ENCODE data around the gene FSTL5. TPM values are rescaled to one million over a fixed set of nuclear protein-coding genes. Genes with fewer than 3 reads are reported as not detected.

FSTL5 gene
- total RNA-seq, 3 donors from 2014 or later (not counting 1 experiment from before 2014, with no cell fraction given) = not detected

DNA sequence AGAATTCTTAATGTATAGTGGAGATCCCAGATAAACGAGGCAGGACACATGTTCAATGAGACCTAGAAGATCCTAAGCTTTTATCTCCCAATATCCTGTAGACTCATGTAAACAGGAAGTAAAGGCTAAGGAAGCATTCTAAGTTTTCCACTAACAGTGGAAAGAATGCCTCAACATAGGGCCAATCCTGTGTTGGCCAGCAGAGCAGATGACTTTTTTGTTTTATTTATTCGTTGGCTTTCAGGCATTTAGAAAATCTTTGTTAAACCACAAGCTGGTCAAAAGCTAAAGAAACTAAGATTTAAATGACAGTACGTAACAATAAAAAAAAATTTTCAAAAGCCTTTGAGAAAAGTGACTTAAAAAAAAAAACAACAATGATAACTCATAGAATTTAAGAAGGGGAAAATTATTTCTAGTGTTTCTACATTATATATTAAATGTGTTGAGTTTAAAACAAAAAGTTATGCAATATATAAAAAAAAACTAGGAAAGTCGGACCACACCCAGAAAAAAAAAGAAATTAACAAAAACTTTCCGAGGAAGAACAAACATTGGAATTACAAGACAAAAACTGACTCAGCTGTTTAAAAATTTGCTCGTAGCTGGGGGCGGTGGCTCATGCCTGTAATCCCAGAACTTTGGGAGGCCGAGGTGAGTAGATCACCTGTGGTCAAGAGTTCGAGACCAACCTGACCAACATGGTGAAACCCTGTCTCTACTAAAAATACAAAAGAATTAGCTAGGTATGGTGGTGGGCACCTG is 759.3 kb downstream of the FSTL5 start:
- H3K36me3 ChIP-seq (ENCODE audit: control insufficient read depth, insufficient read depth, low read length) = no peaks in the 10 kb centered on the region
- H3K4me3 ChIP-seq (ENCODE audit: low read length) = no peak overlapping the region
- H3K27ac Mint-ChIP-seq = no peak overlapping the region
- H3K27me3 ChIP-seq (ENCODE audit: control insufficient read depth, insufficient read depth, low read length) = no peaks in the 10 kb centered on the region
- no peaks in the 10 kb centered on the region for H3K4me1 Mint-ChIP-seq
- H3K36me3 Mint-ChIP-seq = peaks cover 16% of the 10 kb centered on the region
- intact Hi-C loops (cut with micrococcal nuclease) = no loop called here
- no peak for ATAC-seq
- no peaks in the 10 kb centered on the region for H3K27me3 Mint-ChIP-seq (ENCODE audit: low read depth in 2 of 2)
- TF ChIP-seq, protein P1, sequence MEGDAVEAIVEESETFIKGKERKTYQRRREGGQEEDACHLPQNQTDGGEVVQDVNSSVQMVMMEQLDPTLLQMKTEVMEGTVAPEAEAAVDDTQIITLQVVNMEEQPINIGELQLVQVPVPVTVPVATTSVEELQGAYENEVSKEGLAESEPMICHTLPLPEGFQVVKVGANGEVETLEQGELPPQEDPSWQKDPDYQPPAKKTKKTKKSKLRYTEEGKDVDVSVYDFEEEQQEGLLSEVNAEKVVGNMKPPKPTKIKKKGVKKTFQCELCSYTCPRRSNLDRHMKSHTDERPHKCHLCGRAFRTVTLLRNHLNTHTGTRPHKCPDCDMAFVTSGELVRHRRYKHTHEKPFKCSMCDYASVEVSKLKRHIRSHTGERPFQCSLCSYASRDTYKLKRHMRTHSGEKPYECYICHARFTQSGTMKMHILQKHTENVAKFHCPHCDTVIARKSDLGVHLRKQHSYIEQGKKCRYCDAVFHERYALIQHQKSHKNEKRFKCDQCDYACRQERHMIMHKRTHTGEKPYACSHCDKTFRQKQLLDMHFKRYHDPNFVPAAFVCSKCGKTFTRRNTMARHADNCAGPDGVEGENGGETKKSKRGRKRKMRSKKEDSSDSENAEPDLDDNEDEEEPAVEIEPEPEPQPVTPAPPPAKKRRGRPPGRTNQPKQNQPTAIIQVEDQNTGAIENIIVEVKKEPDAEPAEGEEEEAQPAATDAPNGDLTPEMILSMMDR (IDR thresholded peaks at IDR 0.05) = no peak
- no peaks in the 10 kb centered on the region for H3K4me1 ChIP-seq (ENCODE audit: control insufficient read depth, insufficient read depth, low read length)
- H3K9me3 ChIP-seq (ENCODE audit: control insufficient read depth, insufficient read depth, low read length) = peaks cover 13% of the 10 kb centered on the region
- WGBS (ENCODE audit: insufficient coverage) = 85% methylated on average over 6 of the region's 9 CpGs
- no peak overlapping the region for H3K4me3 Mint-ChIP-seq
- peaks cover 9 to 16% of the 10 kb centered on the region in 2 donors for H3K9me3 Mint-ChIP-seq
- no peak overlapping the region for H3K27ac ChIP-seq (ENCODE audit: low read length)
- DNase-seq = no peak

GRCh38 chr4:161403781-161404180 is 760.0 kb downstream of the FSTL5 start:
- no peaks in the 10 kb centered on the region for H3K36me3 ChIP-seq (ENCODE audit: control insufficient read depth, insufficient read depth, low read length)
- WGBS (ENCODE audit: insufficient coverage) = 84% methylated on average over 3 of the region's 3 CpGs
- ATAC-seq (no peak), DNase-seq (no peak)
- peaks cover 15% of the 10 kb centered on the region for H3K36me3 Mint-ChIP-seq
- H3K9me3 Mint-ChIP-seq = peaks cover 8 to 16% of the 10 kb centered on the region in 2 donors
- H3K27ac ChIP-seq (ENCODE audit: low read length) = no peak overlapping the region
- H3K27ac Mint-ChIP-seq = no peak overlapping the region
- H3K4me3 ChIP-seq (ENCODE audit: low read length) = no peak overlapping the region
- no peaks in the 10 kb centered on the region for H3K27me3 ChIP-seq (ENCODE audit: control insufficient read depth, insufficient read depth, low read length)
- H3K4me1 ChIP-seq (ENCODE audit: control insufficient read depth, insufficient read depth, low read length) = no peaks in the 10 kb centered on the region
- H3K27me3 Mint-ChIP-seq (ENCODE audit: low read depth in 2 of 2) = no peaks in the 10 kb centered on the region
- no peak overlapping the region for H3K4me3 Mint-ChIP-seq
- intact Hi-C loops (cut with micrococcal nuclease) = no loop called here
- H3K9me3 ChIP-seq (ENCODE audit: control insufficient read depth, insufficient read depth, low read length) = peaks cover 13% of the 10 kb centered on the region
- no peaks in the 10 kb centered on the region for H3K4me1 Mint-ChIP-seq
- TF ChIP-seq, protein P1 (IDR thresholded peaks at IDR 0.05) = no peak

DNA sequence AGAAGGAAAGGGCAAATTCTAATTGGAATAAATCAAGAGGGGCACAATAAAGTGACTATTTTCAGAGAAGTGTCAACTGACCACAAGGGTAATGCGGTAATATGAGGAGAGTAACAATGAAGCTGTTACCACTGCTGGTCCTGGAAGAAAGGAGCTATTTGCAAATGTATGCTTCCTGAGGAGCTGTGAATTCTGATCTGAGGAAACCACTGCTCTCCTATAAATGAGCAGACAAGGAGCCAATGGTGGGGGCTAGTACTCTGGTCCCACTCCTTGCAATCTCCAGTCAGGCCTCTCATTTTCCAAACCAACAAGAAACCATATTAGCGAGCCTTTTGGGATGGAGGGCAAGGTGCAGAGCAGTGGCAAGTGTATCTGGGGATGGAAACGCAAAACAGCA is 770.2 kb downstream of the FSTL5 start:
- H3K36me3 ChIP-seq (ENCODE audit: control insufficient read depth, insufficient read depth, low read length) = no peaks in the 10 kb centered on the region
- Mint-ChIP-seq H3K4me1 (no peaks in the 10 kb centered on the region), H3K27ac (no peak overlapping the region), H3K9me3 (peaks cover 8 to 12% of the 10 kb centered on the region in 2 donors), H3K4me3 (no peak overlapping the region), H3K36me3 (no peaks in the 10 kb centered on the region), H3K27me3 (ENCODE audit: low read depth in 2 of 2) (no peaks in the 10 kb centered on the region)
- intact Hi-C loops (cut with micrococcal nuclease) = no loop called here
- no peaks in the 10 kb centered on the region for H3K27me3 ChIP-seq (ENCODE audit: control insufficient read depth, insufficient read depth, low read length)
- TF ChIP-seq, protein P1 (IDR thresholded peaks at IDR 0.05) = no peak
- WGBS (ENCODE audit: insufficient coverage) = 95% methylated on average over 3 of the region's 3 CpGs
- no peak overlapping the region for H3K27ac ChIP-seq (ENCODE audit: low read length)
- H3K4me1 ChIP-seq (ENCODE audit: control insufficient read depth, insufficient read depth, low read length) = no peaks in the 10 kb centered on the region
- ATAC-seq (no peak), DNase-seq (no peak)
- peaks cover 3% of the 10 kb centered on the region for H3K9me3 ChIP-seq (ENCODE audit: control insufficient read depth, insufficient read depth, low read length)
- H3K4me3 ChIP-seq (ENCODE audit: low read length) = no peak overlapping the region

DNA sequence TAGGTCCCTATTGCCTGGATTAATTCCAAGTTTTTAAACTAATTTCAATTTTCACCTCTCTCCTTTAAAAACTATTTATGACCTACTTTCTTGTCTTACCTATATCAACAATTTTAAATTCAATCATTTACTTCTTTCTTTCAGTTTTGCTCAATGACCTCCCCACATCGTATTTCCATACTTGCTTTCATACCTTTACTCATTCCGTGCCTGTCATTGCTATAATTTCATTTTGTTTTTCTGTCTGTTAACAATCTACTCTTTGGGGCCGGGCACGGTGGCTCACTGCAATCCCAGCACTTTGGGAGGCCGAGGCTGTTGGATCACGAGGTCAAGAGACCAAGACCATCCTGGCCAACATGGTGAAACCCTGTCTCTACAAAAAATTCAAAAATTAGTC is 781.1 kb downstream of the FSTL5 start:
- Mint-ChIP-seq H3K4me3 (no peak overlapping the region), H3K9me3 (peaks cover 4 to 7% of the 10 kb centered on the region in 2 donors), H3K4me1 (no peaks in the 10 kb centered on the region), H3K27ac (no peak overlapping the region), H3K36me3 (no peaks in the 10 kb centered on the region), H3K27me3 (ENCODE audit: low read depth in 2 of 2) (no peaks in the 10 kb centered on the region)
- TF ChIP-seq, protein P1 (IDR thresholded peaks at IDR 0.05) = no peak
- H3K27me3 ChIP-seq (ENCODE audit: control insufficient read depth, insufficient read depth, low read length) = no peaks in the 10 kb centered on the region
- DNase-seq (no peak), ATAC-seq (no peak)
- H3K9me3 ChIP-seq (ENCODE audit: control insufficient read depth, insufficient read depth, low read length) = no peaks in the 10 kb centered on the region
- no peak overlapping the region for H3K4me3 ChIP-seq (ENCODE audit: low read length)
- no peak overlapping the region for H3K27ac ChIP-seq (ENCODE audit: low read length)
- 82% methylated on average over 6 of the region's 6 CpGs for WGBS (ENCODE audit: insufficient coverage)
- H3K36me3 ChIP-seq (ENCODE audit: control insufficient read depth, insufficient read depth, low read length) = no peaks in the 10 kb centered on the region
- intact Hi-C loops (cut with micrococcal nuclease) = no loop called here
- H3K4me1 ChIP-seq (ENCODE audit: control insufficient read depth, insufficient read depth, low read length) = no peaks in the 10 kb centered on the region
